Endometrium (tissue), 2 donors: ENCODE results near the gene KLK3.
"Not testable (repeated sequence)": the region's sequence is repeated elsewhere in the genome, so short reads cannot be mapped to it uniquely, and the experiment has no call there.

ENCODE experiments used
- FAIRE-seq: peaks from 2 replicates; lab custom pipeline; 2012; peaks lifted over from hg19 to GRCh38; lab: Jason Lieb, UNC
- donor health status: control.
- donor health status: control.

KLK3 gene

DNA sequence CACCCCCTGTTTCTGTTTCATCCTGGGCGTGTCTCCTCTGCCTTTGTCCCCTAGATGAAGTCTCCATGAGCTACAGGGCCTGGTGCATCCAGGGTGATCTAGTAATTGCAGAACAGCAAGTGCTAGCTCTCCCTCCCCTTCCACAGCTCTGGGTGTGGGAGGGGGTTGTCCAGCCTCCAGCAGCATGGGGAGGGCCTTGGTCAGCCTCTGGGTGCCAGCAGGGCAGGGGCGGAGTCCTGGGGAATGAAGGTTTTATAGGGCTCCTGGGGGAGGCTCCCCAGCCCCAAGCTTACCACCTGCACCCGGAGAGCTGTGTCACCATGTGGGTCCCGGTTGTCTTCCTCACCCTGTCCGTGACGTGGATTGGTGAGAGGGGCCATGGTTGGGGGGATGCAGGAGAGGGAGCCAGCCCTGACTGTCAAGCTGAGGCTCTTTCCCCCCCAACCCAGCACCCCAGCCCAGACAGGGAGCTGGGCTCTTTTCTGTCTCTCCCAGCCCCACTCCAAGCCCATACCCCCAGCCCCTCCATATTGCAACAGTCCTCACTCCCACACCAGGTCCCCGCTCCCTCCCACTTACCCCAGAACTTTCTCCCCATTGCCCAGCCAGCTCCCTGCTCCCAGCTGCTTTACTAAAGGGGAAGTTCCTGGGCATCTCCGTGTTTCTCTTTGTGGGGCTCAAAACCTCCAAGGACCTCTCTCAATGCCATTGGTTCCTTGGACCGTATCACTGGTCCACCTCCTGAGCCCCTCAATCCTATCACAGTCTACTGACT lies at the start of gene KLK3:
KLK3 (plus strand) TSS at position 280 of the 775 bp plus-strand sequence; CDS start at position 321, 41 bp downstream.
- no peak for FAIRE-seq

DNA sequence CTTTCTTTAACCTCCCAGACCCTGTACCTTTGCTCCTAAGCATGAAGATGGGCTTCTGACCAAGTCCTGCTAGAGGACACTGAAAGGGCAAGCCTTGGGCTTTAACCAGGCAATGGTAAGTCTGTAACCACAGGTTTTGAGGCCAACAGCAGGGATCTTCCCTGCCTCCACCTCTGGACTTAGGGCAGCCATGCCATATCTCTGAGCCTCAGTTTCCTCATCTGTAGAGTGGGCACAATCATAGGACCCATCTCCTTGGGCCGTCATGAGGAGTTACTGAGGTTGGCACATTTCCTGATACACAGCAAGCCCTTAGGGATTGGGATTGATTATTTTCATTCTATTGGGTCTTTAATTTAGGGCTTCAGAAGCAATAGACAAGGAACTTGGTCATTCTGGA lies 45.9 kb upstream of the KLK3 start:
- no peak for FAIRE-seq

DNA sequence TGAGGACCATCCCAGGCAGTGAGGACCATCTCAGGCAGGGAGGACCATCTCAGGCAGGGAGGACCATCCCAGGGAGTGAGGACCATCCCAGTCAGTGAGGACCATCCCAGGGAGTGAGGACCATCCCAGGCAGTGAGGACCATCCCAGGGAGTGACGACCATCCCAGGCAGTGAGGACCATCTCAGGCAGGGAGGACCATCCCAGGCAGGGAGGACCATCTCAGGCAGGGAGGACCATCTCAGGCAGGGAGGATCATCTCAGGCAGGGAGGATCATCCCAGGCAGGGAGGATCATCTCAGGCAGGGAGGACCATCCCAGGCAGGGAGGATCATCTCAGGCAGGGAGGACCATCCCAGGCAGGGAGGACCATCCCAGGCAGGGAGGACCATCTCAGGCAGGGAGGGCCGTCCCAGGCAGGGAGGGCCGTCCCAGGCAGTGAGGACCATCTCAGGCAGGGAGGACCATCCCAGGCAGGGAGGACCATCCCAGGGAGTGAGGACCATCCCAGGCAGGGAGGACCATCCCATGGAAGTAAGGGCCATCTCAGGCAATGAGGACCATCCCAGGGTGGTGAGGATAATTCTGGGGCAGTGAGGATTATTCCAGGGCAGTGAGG lies 43.0 kb upstream of the KLK3 start:
- FAIRE-seq = not testable (repeated sequence)

DNA sequence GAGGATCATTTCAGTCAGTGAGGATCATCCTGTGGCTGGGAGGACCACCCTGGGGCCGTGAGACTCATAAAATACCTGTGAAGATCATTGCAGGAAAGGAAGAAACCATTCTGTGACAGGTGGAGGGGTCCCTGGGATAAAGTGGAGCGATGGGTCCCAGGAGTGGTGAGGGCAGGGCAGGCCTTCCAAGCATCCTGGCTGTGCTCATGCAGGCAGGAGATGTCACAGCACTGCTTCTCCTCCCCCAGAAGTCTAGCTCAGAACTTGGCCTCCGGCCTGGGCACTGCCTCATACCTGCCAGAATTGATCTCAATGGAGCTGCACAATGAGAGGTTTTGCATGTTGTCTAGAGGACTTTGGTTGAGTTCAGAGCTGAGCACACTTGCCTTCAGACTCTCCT lies 42.2 kb upstream of the KLK3 start:
- FAIRE-seq = no peak

DNA sequence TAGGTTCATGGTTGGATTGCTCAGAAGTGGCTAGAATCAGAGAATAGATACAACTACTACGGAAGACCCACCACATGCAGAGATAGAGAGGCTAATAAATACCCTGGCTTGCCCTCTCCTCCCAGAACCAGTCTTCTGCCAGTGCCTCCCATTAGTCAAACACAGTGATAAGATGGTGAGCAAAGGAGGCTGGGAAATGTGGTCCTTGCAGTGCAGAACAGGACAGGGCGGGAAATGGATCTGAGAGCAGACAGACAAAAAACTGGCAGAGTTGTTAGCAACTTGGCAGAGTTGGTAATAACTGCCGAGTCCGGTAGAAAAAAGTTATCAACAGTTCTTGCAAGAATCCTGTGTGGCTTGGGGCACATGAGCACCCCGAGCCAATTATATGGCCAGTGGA lies 39.8 kb upstream of the KLK3 start:
- no peak for FAIRE-seq

DNA sequence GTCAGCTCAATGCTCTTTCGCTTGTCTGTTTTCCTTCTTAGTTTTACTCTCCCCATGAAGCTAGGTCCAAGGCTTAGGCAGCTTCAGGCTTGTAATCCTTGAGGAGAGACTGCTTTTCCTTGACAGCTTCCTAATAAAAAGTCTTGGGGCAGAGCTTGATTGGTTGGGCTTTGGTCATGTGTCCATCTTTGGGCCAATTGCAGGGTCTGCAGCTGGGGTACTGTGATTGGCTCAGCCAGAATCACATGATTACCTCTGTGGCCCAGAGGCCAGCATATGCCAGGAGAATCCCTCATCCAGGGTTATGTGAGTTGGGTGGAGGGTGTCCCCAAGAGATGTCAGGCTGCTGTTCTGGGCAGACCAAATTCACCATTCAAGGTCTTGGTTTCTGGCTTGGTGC lies 39.3 kb upstream of the KLK3 start:
- FAIRE-seq = no peak

DNA sequence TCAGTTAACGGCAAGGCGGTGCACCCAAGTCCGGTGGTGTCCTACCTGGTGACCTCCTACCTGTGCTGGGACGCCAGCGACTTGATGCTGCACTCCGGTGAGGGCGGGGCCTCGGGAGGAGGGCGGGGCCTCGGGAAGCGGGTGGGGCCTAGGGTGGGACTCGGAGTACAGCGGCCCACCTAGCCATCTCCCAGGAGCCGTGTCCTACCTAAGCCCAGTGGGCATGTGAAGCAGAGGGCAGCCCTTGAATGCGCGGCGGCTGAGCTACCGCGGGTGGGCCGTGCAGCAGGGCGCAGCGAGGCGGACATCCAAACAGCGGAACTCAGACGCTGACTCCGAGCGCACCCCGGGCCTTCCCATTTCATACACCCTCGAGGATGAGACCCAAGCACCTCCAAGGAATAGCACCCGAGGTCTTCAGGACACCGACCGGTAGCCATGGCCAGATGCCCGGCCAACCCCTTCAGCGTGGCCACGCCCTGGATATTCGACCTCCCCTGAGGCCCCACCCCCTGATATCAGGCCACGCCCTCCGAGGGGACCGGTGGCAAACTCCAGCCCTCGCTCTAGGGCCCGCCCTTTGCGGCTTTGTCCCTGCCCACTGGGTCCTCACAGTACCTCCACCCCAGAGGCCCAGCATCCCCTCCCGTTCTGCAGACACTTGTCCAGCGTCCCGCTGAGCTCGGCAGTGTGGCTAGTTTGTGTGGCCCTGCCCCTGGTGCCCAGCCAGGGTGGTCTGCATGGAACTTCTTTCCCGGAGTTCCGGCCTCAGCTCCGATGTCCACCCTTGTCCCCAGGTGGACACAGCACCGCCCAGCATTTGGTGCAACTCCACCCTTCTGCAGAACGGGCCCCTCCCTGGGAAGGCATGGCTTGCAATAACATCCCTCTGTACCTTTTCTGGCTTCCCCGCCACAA lies 36.5 kb upstream of the KLK3 start:
- no peak for FAIRE-seq

DNA sequence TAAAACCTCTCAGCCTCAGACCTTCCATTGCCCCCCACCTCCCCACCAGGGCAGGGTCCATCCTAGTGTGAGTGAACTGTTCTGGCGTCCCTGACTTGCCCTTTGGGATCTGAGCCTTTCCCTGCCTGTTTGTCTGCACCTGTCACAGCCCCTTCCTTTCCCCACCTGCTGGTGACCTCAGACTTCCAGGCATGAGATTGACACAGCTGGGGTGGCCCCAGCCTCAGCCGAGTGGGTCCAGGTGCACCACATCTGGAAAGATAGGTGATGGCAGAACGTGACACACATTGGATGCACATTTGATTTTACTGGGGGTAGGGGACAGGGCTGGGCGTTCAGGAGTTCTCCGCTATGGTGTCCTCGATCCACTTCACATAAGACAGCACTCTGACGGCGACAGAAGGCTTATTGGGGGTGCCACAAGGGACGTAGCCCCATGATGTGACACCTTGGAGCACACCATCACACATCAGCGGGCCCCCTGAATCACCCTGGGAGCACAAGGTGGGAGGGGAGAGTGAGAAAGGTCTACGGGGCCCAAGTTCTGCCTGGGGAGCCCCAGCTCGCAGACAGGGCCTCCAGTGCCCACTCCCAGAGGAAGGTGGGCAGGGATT lies 35.7 kb upstream of the KLK3 start:
- no peak for FAIRE-seq

DNA sequence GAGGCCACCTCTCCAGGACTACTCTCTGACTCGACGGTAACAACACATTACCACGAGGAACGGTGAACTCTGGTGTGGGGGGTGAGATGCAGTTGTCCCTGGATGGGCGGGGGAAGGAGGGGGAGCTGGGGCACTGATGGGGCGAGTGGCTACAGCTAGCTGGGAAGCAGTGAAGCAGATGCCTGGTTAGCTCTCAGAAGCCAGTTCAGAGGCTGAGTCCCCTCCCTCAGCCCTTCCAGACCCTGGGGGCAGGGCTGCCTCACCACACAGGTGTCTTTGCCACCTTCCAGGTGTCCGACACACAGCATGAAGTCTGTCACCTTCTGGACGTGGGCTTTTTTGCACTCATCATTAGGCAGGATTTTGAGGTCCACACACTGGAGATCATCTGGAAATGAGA lies 35.1 kb upstream of the KLK3 start:
- no peak for FAIRE-seq

DNA sequence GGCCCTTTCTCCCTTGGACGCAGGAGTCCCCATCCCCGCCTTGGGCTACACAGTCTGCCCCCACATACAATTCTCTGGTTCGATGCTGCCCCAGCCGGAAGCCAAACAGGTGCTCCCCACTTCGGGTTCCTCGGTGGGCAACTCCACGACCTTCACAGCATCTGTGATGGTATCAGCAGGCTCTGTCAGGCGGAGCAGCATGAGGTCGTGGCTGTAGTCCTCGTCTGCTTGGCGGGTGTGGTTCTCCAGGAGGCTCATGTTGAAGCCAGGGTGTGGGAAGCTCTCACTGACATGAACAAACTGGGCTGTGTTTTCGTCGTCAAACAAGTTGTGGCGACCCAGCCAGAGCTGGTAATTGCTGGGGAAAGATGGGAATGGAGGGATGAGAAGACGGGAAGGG lies 34.6 kb upstream of the KLK3 start:
- FAIRE-seq = no peak

DNA sequence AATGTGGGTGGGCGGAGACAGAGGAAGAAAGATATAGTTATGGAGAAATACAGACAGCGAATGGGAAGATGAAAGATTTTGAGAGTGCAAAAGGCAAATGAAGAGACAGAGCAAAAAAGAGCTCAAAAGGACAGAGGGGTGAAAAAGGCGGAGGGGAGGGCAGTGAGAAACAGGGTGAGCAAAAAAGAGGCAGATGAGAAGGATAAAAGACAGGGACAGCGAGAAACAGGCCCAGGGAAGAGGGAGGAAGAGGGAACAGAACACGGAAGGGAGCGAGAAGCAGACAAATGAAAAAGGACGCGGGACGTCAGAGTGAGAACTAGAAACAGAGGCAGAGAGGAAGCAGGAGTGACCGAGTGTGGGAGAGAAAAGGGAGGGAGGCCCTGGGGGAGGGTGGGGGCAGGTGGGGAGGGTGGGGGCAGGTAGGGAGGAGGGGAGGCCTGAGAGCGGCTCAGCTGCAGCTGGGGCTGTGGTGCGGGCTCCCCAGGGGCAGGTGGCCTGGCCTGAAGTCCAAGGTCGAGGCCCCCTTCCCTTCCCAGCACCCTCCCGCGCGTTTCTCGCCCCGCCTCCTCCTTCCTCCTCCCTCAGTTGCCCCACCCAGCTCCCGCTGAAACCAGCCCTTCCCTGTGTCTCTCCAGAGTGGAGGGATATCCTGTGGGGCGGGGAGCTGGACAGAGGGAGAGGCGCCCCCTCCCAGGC lies 34.0 kb upstream of the KLK3 start:
- FAIRE-seq = no peak

DNA sequence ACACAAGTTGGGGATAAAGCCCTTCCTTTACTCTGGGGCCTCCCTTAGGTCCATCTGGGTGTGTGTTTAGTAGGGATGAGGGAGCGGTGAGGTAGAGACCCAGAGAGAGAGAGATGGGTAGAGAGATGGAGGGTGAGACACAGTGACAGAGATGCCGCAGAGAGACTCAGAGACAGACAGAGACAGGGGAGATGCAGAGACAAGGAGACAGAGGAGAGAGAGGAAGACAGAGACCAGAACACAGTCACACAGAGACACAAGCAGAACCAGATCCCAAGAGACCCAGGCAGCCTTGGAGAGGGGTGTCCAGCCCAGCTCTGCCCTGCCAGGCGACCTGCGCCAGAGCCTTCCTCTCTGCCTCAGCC lies 33.5 kb upstream of the KLK3 start:
- FAIRE-seq = no peak

DNA sequence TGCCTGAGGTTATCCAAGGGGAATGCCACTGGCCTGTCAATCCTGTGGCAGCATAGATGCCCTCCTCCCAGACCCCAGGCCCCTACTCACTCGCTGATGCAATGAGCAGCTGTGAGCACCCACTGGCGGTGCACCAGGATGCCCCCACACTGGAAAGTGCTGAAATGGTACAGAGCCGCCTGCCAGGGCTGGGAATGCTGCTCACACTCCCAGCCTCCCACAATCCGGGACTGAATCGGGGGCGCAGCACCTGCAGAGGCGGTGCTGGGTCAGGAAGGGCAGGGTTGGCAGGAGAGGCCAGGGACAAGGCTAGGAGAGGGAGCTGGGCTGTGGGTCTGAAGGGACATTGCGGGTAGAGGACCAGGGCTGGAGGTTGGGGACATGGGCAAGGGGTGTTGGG lies 33.1 kb upstream of the KLK3 start:
- no peak for FAIRE-seq

DNA sequence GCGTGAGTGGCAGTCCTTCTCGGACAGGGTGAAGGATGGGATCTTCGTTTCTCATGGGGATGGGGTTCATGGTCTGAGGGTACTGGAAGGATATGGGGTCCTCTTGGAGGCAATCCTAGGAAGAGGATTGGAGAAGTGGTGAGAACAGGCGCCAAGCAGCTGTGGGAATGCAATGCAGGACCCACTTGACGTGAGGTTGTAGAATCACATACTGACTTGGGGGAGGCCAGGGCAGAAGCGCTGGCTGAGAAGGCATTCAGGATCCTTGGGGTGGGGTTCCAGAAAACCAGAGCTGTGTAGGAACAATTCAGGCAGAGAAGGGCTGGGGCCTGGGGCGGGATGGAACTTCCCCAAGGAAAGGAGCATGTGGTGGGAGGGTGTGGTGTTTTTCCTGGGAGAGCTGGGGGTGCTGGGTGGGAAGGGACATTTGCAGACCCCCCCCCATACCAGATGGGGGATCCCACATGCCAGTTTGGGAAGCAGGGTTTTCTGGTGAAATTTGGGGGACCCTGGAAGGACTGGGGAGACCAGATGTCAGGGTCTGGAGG lies 32.0 kb upstream of the KLK3 start:
- no peak for FAIRE-seq

DNA sequence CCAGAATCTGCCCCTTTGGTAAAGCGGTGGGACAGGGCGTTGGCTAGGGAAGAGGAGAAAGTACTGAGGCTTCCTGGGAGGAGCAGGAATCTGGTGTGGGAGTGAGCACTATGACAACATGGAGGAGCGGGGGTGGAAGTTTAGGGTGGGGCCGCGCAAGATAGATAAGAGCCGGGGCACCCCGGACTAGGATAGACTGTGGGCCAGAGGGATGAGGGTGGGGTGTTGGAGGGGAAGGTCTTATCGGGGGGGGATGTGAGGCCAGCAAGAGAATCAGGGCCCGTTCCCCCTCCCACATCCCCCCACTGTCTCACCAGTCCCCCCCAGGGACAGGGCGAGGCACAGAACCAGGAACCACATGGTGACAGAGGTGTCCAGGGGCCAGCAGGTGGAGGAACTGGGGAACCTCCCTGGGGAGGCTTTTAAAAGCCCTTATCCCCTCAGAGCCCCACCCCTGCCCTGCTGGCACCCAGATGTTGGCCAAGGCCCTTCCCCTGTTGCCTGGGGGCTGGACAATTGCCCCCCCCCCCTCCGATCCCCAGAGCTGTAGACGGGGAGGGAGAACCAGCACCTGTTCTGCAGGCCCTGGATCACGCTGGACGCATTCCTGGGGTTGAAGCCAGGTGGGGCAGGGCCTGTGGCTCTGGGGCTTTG lies 31.2 kb upstream of the KLK3 start, which contains the start of gene KLK1:
KLK1 (minus strand) TSS at position 399 of the 654 bp plus-strand sequence; CDS start at position 360, 39 bp downstream.
- no peak for FAIRE-seq

DNA sequence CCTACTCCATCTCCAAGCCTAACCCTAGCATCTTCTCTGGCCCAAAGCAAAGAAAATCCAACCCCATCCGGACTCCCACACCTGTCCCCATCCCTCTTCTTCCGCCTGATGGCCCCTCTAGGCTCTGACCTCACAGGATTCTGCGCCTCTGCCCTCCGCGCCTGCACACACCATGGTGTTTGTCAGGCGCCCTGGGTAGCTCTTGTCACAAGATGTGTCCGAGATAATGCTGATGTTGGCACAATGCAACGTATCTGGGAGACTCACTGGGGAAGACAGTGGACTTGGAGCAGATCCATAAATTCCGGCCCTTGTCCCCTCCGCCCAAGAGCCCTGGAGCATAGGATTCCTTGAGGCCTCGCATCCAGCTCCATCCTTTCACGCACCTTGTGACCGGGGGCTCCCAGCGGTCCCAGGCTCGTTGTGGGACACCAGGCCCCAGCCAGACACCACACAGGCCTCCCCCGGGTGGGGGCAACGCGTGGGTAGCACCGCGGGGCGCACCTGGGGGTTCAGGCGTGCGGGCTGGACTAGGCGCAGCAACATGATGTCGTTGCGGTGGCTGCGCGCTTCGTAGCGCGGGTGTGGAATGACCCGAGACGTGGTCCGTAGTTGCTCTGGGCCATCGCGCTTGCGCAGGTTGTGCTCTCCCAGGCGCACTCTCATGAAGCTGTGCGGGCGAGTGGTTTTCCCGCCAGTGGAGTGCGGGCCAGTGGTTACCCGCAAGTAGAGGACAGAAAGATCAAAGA lies 28.0 kb upstream of the KLK3 start:
- no peak for FAIRE-seq

DNA sequence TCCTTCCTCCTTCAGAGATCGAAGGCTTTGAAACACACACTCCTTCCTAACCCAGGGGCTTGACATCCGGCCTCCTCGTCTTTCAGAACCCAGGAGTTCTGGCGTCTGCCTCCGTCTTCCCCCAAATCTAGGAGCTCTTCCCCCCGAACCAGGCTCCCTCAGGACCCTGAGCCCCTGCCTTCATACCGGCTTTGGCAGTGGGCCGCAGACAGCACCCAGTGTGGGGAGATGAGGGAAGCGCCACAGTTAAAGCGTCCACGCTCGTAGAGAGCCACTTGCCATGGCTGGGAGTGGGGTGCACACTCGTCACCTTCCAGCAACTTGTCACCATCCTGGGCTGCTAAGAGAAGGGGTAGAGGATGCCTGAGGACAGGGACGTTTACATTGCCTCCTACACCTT lies 27.2 kb upstream of the KLK3 start:
- no peak for FAIRE-seq

DNA sequence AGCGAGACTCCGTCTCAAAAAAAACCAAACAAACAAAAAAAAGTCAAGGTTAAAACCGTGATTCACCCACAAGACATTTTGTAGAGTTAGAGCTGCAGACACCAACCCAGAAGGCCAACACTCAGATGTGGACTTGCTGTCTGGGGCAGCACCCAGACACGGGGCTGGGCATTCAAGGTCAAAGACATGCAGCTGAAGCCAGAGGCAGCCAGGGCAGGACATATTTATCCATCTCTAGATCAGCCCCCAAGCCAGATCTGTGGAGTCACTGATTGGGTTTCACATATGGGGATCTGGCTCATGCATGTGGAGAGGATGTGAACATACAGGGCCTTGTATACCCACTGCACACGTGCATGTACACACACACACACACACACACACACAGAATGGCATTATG lies 24.9 kb upstream of the KLK3 start:
- FAIRE-seq = no peak

DNA sequence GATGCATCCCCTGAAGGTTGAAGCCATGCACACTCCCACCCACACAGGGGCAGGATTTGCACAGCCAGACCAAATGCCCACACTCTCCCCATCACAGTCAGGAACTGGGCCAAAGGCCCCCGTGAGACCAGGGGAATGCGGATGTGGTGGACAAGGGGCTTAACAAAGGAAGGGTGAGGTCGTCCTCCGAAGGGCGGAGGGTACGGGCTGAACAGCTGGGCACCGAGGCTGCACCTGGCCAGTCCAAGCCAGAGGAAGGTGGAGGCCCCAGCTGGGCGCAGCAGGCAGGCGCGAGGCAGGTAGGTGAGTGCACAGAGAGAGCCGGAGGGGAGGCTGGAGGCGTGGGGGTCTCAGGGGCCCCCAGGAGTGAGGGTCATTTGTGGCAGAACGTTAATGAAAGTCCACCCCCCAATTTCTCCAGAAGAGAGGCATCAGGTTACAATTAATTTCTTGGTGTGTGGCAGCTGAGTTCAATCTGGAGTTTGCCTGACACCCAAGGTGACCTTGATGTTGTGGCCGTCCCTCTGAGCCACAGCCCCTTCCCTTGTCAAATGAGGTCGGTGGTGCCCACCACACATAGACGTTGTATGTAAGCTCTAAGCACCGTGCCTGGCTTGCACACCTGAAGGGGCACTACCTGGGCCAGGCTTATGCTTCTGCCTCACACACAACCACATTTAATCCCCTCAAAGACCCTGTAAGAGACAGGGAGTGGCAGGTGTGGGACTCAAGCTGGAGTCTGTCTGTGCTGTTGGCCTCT lies 24.3 kb upstream of the KLK3 start:
- no peak for FAIRE-seq

DNA sequence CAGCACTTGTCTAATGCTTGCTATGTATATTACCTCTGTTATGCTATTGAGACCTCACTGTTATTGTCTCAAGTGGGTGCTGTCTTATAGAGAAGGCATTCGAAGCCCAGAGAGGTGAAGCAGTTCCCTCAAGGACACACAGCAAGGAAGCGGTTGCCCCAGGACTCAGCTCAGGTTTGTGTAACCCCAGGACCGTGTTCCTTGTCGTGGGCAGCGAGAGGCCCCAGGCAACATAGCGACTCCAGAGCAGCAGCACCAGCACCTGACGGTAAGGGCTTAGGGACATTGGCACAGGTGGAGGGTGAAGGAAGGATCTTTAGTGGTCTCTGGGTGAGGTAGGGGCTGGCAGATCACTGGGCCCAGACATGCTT lies 23.7 kb upstream of the KLK3 start:
- no peak for FAIRE-seq
